ENCODE results near the gene GALNT9.
"Not testable (repeated sequence)": the region's sequence is repeated elsewhere in the genome, so short reads cannot be mapped to it uniquely, and the experiment has no call there.

GALNT9 gene

GRCh38 chr12:132358241-132359225 lies 29.1 kb upstream of the GALNT9 start:
- H2BK12ac ChIP-seq (ENCODE audit: low read length); H3K9me3 ChIP-seq (replicated peaks in 1 of 2; ENCODE audit: control insufficient read depth in 2 of 2, insufficient read depth in 1 of 2, low read depth in 1 of 2, low read length in 2 of 2); H3K4me2 ChIP-seq (ENCODE audit: insufficient read depth, low read length, poor library complexity, severe bottlenecking); H4K8ac ChIP-seq (ENCODE audit: low read depth, low read length); H3K4me1 ChIP-seq (ENCODE audit: control insufficient read depth in 2 of 2, insufficient read depth in 1 of 2, low read depth in 1 of 2, low read length in 2 of 2); H4K91ac ChIP-seq (ENCODE audit: low read depth, low read length, poor library complexity); H3K27ac ChIP-seq (replicated peaks; ENCODE audit: low read length); H3K36me3 ChIP-seq (replicated peaks in 1 of 2; ENCODE audit: control insufficient read depth in 2 of 2, insufficient read depth in 2 of 2, low read length in 2 of 2); H3K79me1 ChIP-seq (ENCODE audit: low read depth, low read length); DNase-seq (ENCODE audit: low spot score); H3K14ac ChIP-seq (ENCODE audit: low read length); H3K4ac ChIP-seq (ENCODE audit: low read length); H2BK120ac ChIP-seq (ENCODE audit: low read depth, low read length); H2AFZ ChIP-seq (ENCODE audit: low read length): not testable (repeated sequence)
- peak overlapping the region; percentile 15 for H2AK5ac ChIP-seq (ENCODE audit: low read depth, low read length)
- peak overlapping the region; percentile 59 for H2BK15ac ChIP-seq (ENCODE audit: low read length)
- peak overlapping the region; percentile 25 for H3K23ac ChIP-seq (ENCODE audit: low read depth, low read length, poor library complexity)
- peak overlapping the region; percentile 15 for H3K9ac ChIP-seq (ENCODE audit: low read depth, low read length, poor library complexity)
- peak overlapping the region in 1 of 2 donors; percentile 67 for H3K4me3 ChIP-seq (ENCODE audit: low read length in 2 of 2)
- peak overlapping the region; percentile 68 for H2BK5ac ChIP-seq (ENCODE audit: low read length)
- H3K27me3 ChIP-seq (ENCODE audit: control insufficient read depth in 3 of 3, insufficient read depth in 3 of 3, low read depth in 1 of 3, low read length in 3 of 3), result peaks cover 0 to 18% (median 5%) of the 10 kb centered on the region in 3 experiments
- H3K18ac ChIP-seq (ENCODE audit: low read length), result peak overlapping the region; percentile 65
- WGBS, 2 donors (ENCODE audit: extremely low coverage in 2 of 2, insufficient read length in 2 of 2, insufficient replicate concordance in 1 of 2), result no CpG with 5 or more reads among the region's 57 CpGs

- H2BK15ac ChIP-seq (ENCODE audit: low read length), result peak overlapping the region; percentile 59
- no peaks in the 10 kb centered on the region for H3K36me3 ChIP-seq (replicated peaks in 1 of 2; ENCODE audit: control insufficient read depth in 2 of 2, insufficient read depth in 2 of 2, low read length in 2 of 2)
- peaks cover 0 to 19% (median 5%) of the 10 kb centered on the region in 3 experiments for H3K27me3 ChIP-seq (ENCODE audit: control insufficient read depth in 3 of 3, insufficient read depth in 3 of 3, low read depth in 1 of 3, low read length in 3 of 3)
- peaks cover 4% of the 10 kb centered on the region for H3K79me1 ChIP-seq (ENCODE audit: low read depth, low read length)
- H2BK12ac ChIP-seq (ENCODE audit: low read length), result peak overlapping the region; percentile 58
- peak overlapping the region; percentile 15 for H2AK5ac ChIP-seq (ENCODE audit: low read depth, low read length)
- peak overlapping the region; percentile 80 for H3K23ac ChIP-seq (ENCODE audit: low read depth, low read length, poor library complexity)
- H3K4me2 ChIP-seq (ENCODE audit: insufficient read depth, low read length, poor library complexity, severe bottlenecking), result no peak overlapping the region
- H3K18ac ChIP-seq (ENCODE audit: low read length), result peak overlapping the region; percentile 65
- peak overlapping the region; percentile 68 for H2BK5ac ChIP-seq (ENCODE audit: low read length)
- H3K4ac ChIP-seq (ENCODE audit: low read length), result no peak overlapping the region
- DNase-seq (ENCODE audit: low spot score), result no peak
- peak overlapping the region; percentile 83 for H2BK120ac ChIP-seq (ENCODE audit: low read depth, low read length)
- no CpG with 5 or more reads among the region's 25 CpGs for WGBS, 2 donors (ENCODE audit: extremely low coverage in 2 of 2, insufficient read length in 2 of 2, insufficient replicate concordance in 1 of 2)
- H3K14ac ChIP-seq (ENCODE audit: low read length), result no peak overlapping the region
- H4K8ac ChIP-seq (ENCODE audit: low read depth, low read length), result no peak overlapping the region
- peak overlapping the region; percentile 15 for H3K9ac ChIP-seq (ENCODE audit: low read depth, low read length, poor library complexity)
- H3K4me1 ChIP-seq (ENCODE audit: control insufficient read depth in 2 of 2, insufficient read depth in 1 of 2, low read depth in 1 of 2, low read length in 2 of 2), result no peaks in the 10 kb centered on the region
- peak overlapping the region in 1 of 2 donors; percentile 43 for H3K4me3 ChIP-seq (ENCODE audit: low read length in 2 of 2)
- H2AFZ ChIP-seq (ENCODE audit: low read length), result no peak overlapping the region
- H4K91ac ChIP-seq (ENCODE audit: low read depth, low read length, poor library complexity), result no peak overlapping the region
- H3K27ac ChIP-seq (replicated peaks; ENCODE audit: low read length), result no peak overlapping the region
- H3K9me3 ChIP-seq (replicated peaks in 1 of 2; ENCODE audit: control insufficient read depth in 2 of 2, insufficient read depth in 1 of 2, low read depth in 1 of 2, low read length in 2 of 2), result peaks cover 0 to 4% of the 10 kb centered on the region in 2 donors
Observed at GRCh38 chr12:132357623-132358186, 28.3 kb upstream of the GALNT9 start.

GRCh38 chr12:132356691-132357622 lies 27.6 kb upstream of the GALNT9 start:
- no peak overlapping the region for H3K4ac ChIP-seq (ENCODE audit: low read length)
- WGBS, 2 donors (ENCODE audit: extremely low coverage in 2 of 2, insufficient read length in 2 of 2, insufficient replicate concordance in 1 of 2), result no CpG with 5 or more reads among the region's 37 CpGs
- H4K8ac ChIP-seq (ENCODE audit: low read depth, low read length), result no peak overlapping the region
- no peaks in the 10 kb centered on the region for H3K4me1 ChIP-seq (ENCODE audit: control insufficient read depth in 2 of 2, insufficient read depth in 1 of 2, low read depth in 1 of 2, low read length in 2 of 2)
- H3K27ac ChIP-seq (replicated peaks; ENCODE audit: low read length), result no peak overlapping the region
- H2BK120ac ChIP-seq (ENCODE audit: low read depth, low read length), result peak overlapping the region; percentile 83
- H3K79me1 ChIP-seq (ENCODE audit: low read depth, low read length), result peaks cover 4% of the 10 kb centered on the region
- no peak overlapping the region for H2BK15ac ChIP-seq (ENCODE audit: low read length)
- peaks cover 0 to 19% (median 5%) of the 10 kb centered on the region in 3 experiments for H3K27me3 ChIP-seq (ENCODE audit: control insufficient read depth in 3 of 3, insufficient read depth in 3 of 3, low read depth in 1 of 3, low read length in 3 of 3)
- peak overlapping the region; percentile 83 for H2AK5ac ChIP-seq (ENCODE audit: low read depth, low read length)
- peak overlapping the region; percentile 80 for H3K23ac ChIP-seq (ENCODE audit: low read depth, low read length, poor library complexity)
- no peaks in the 10 kb centered on the region for H3K36me3 ChIP-seq (replicated peaks in 1 of 2; ENCODE audit: control insufficient read depth in 2 of 2, insufficient read depth in 2 of 2, low read length in 2 of 2)
- H2BK5ac ChIP-seq (ENCODE audit: low read length), result peak overlapping the region; percentile 68
- H3K4me2 ChIP-seq (ENCODE audit: insufficient read depth, low read length, poor library complexity, severe bottlenecking), result no peak overlapping the region
- peak overlapping the region; percentile 38 for H3K14ac ChIP-seq (ENCODE audit: low read length)
- peak overlapping the region; percentile 15 for H2AFZ ChIP-seq (ENCODE audit: low read length)
- DNase-seq (ENCODE audit: low spot score), result no peak
- peak overlapping the region; percentile 60 for H3K9ac ChIP-seq (ENCODE audit: low read depth, low read length, poor library complexity)
- no peak overlapping the region for H4K91ac ChIP-seq (ENCODE audit: low read depth, low read length, poor library complexity)
- peak overlapping the region; percentile 58 for H2BK12ac ChIP-seq (ENCODE audit: low read length)
- H3K4me3 ChIP-seq (ENCODE audit: low read length in 2 of 2), result no peak overlapping the region
- H3K18ac ChIP-seq (ENCODE audit: low read length), result peak overlapping the region; percentile 71
- H3K9me3 ChIP-seq (replicated peaks in 1 of 2; ENCODE audit: control insufficient read depth in 2 of 2, insufficient read depth in 1 of 2, low read depth in 1 of 2, low read length in 2 of 2), result peaks cover 0 to 5% of the 10 kb centered on the region in 2 donors
